ENCODE results near the gene CNTNAP2.

DNA sequence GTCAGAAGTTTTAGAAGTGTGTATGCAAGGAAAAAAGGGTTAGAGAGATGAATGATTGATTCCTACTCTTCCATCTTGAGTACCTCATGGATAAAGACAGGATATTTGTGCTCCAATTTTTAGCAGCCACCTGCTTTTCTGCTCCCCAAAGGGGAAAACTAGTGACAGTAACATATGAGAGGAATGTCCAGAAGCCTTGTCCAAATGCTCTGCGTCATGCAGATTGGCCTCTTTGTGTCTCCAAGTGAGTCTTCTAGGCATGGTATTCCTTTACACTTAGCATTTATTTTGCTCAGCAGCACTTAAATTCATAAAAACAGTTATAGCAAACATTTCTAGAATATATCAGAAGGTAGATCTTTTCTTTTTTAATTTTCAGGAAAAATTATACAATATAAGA, 306.8 kb downstream of the CNTNAP2 start:
- TF ChIP-seq, protein P1, sequence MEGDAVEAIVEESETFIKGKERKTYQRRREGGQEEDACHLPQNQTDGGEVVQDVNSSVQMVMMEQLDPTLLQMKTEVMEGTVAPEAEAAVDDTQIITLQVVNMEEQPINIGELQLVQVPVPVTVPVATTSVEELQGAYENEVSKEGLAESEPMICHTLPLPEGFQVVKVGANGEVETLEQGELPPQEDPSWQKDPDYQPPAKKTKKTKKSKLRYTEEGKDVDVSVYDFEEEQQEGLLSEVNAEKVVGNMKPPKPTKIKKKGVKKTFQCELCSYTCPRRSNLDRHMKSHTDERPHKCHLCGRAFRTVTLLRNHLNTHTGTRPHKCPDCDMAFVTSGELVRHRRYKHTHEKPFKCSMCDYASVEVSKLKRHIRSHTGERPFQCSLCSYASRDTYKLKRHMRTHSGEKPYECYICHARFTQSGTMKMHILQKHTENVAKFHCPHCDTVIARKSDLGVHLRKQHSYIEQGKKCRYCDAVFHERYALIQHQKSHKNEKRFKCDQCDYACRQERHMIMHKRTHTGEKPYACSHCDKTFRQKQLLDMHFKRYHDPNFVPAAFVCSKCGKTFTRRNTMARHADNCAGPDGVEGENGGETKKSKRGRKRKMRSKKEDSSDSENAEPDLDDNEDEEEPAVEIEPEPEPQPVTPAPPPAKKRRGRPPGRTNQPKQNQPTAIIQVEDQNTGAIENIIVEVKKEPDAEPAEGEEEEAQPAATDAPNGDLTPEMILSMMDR (IDR thresholded peaks at IDR 0.05): no peak
- TF ChIP-seq SIN3A (IDR thresholded peaks at IDR 0.05; ENCODE audit: borderline replicate concordance, insufficient read depth, low read depth, low read length): no peak
- TF ChIP-seq POLR2AphosphoS5 (IDR thresholded peaks at IDR 0.05; ENCODE audit: low read depth, low read length): no peak
- TF ChIP-seq, protein P2, sequence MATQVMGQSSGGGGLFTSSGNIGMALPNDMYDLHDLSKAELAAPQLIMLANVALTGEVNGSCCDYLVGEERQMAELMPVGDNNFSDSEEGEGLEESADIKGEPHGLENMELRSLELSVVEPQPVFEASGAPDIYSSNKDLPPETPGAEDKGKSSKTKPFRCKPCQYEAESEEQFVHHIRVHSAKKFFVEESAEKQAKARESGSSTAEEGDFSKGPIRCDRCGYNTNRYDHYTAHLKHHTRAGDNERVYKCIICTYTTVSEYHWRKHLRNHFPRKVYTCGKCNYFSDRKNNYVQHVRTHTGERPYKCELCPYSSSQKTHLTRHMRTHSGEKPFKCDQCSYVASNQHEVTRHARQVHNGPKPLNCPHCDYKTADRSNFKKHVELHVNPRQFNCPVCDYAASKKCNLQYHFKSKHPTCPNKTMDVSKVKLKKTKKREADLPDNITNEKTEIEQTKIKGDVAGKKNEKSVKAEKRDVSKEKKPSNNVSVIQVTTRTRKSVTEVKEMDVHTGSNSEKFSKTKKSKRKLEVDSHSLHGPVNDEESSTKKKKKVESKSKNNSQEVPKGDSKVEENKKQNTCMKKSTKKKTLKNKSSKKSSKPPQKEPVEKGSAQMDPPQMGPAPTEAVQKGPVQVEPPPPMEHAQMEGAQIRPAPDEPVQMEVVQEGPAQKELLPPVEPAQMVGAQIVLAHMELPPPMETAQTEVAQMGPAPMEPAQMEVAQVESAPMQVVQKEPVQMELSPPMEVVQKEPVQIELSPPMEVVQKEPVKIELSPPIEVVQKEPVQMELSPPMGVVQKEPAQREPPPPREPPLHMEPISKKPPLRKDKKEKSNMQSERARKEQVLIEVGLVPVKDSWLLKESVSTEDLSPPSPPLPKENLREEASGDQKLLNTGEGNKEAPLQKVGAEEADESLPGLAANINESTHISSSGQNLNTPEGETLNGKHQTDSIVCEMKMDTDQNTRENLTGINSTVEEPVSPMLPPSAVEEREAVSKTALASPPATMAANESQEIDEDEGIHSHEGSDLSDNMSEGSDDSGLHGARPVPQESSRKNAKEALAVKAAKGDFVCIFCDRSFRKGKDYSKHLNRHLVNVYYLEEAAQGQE (IDR thresholded peaks at IDR 0.05; ENCODE audit: insufficient read depth in 1 of 2, low read depth in 2 of 2, low read length in 1 of 2): no peak
- TF ChIP-seq TCF7L2 (IDR thresholded peaks at IDR 0.05; ENCODE audit: low read depth, low read length): no peak
